Raji (cell line): Measurements from ENCODE around the gene ACOX1.

Experiments used
- POLR2A ChIP-seq: IDR thresholded peaks from 2 replicates; pipeline ENCODE4 v1.6.1; 2011; ENCODE audit warnings: low read depth, low read length, control low read depth; ENCODE audit not compliant: insufficient read depth

Gene ACOX1

GRCh38 chr17:75970626-75971025, 8.3 kb downstream of the ACOX1 start:
- TF ChIP-seq POLR2A, result no peak

- no peak for TF ChIP-seq POLR2A
Measured at GRCh38 chr17:75970011-75970523, 8.9 kb downstream of the ACOX1 start.

GRCh38 chr17:75965468-75965867, 13.5 kb downstream of the ACOX1 start:
- TF ChIP-seq POLR2A, result no peak

GRCh38 chr17:75959839-75960511, 19.0 kb downstream of the ACOX1 start:
- TF ChIP-seq POLR2A, result no peak

- TF ChIP-seq POLR2A, result no peak
Measured at GRCh38 chr17:75959051-75959838, 19.7 kb downstream of the ACOX1 start.

GRCh38 chr17:75950855-75951554, 28.0 kb downstream of the ACOX1 start:
- no peak for TF ChIP-seq POLR2A

- no peak for TF ChIP-seq POLR2A
Measured at GRCh38 chr17:75950421-75950820, 28.5 kb downstream of the ACOX1 start.

GRCh38 chr17:75945211-75945610, 33.8 kb downstream of the ACOX1 start:
- no peak for TF ChIP-seq POLR2A

- TF ChIP-seq POLR2A, result no peak
Measured at GRCh38 chr17:75943491-75943890, 35.5 kb downstream of the ACOX1 start.

- no peak for TF ChIP-seq POLR2A
Measured at GRCh38 chr17:75942473-75942872, 36.5 kb downstream of the ACOX1 start.

- TF ChIP-seq POLR2A, result no peak
Measured at GRCh38 chr17:75941442-75941819, 37.5 kb downstream of the ACOX1 start.

- peak; percentile 87 for TF ChIP-seq POLR2A
Measured at GRCh38 chr17:75940727-75941441, 38.1 kb downstream of the ACOX1 start, which contains the start of gene FBF1. Gene FBF1 (minus strand): TSS chr17:75941042. CDS start chr17:75938149, 2,893 bp downstream.

GRCh38 chr17:75937652-75938051, 41.3 kb downstream of the ACOX1 start:
- TF ChIP-seq POLR2A, result no peak

- TF ChIP-seq POLR2A, result no peak
Measured at GRCh38 chr17:75933808-75934207, 45.2 kb downstream of the ACOX1 start.

GRCh38 chr17:75932852-75933251, 46.1 kb downstream of the ACOX1 start:
- no peak for TF ChIP-seq POLR2A
